GM18909 (cell line): Measurements from ENCODE around the gene TTBK1.

Experiments used
- ATAC-seq: cut with Tn5 transposase; IDR thresholded peaks from one replicate; pipeline ENCODE4 v1.9.1; 2021; ENCODE audit warnings: mild to moderate bottlenecking; ENCODE audit not compliant: unreplicated experiment, poor library complexity

The TTBK1 gene

DNA sequence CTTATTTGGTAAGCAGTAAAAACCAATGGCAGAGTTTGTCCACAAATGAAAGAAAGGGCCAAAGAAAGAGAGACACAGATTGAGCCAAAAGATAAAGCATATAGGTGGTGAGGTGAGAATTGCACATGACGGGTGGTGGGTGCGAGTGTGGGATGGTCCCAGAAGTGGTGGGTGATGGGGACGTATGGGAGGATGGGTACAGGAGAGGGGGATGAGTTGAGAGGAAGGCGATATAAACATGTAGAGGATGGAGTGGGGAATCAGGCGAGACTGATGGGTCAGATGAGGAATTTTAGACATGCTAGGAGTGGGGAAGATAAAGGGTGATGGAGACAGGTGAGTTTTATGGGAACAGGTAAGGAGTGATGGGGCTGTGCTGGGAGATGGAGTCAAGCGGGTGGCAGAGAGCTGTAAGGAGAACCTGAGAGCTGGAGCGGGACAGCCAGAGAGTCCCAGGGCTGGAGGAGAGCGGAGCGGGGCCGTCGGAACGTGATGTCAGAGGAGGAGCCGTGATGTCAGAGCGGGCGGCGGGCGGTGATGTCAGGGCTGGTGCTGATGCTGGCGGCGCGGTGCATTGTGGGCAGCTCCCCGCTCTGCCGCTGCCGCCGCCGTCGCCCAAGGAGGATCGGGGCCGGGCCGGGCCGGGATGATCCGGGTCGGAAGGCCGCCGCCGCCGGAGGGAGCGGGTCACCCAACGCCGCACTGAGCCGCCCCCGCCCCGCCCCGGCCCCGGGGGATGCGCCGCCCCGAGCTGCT, at the start of gene TTBK1:
TSS of gene TTBK1 (plus strand) at position 574 of the 756 bp plus-strand sequence. CDS start 3,180 bp downstream, outside the sequence.
- ATAC-seq: no peak

DNA sequence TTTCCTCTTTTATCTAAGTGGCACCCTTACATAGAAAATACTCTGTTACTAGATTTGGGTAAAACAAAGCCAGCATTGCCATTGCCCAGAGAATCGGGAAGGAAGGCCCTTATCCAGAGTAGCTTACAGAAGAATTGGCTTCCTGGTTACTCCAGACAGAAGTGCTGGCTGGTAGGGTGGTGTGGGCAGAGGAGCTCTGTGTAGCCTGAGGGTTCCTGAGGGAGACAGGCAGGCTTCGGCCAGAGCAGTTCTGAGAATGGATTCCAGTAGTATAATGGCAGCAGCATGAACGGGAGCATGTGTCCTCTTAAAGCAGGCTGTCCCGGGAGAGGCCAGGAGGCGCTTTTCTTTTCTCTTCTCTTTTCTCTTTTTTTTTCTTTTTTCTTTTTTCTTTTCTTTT, 49.4 kb upstream of the TTBK1 start:
- ATAC-seq: no peak

DNA sequence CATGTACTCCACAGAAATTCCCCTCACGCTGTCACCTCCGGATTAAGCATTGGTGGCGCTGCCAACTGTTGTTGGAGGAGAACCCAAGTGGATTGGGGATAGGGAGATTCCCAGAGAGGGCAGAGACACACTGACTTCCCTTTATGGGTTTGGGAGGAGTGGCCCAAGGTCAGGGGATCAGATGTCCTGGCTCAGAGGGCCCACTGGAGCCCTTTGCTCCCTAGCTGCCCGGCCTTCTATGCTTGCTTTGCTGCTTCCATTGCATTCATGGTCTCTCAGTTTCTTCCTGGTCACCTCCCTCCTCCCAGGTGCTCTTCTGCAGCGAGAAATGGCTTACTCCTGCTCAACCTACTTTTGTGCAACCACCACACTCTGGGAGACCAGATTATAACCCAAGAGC, 46.9 kb upstream of the TTBK1 start:
- ATAC-seq: no peak

DNA sequence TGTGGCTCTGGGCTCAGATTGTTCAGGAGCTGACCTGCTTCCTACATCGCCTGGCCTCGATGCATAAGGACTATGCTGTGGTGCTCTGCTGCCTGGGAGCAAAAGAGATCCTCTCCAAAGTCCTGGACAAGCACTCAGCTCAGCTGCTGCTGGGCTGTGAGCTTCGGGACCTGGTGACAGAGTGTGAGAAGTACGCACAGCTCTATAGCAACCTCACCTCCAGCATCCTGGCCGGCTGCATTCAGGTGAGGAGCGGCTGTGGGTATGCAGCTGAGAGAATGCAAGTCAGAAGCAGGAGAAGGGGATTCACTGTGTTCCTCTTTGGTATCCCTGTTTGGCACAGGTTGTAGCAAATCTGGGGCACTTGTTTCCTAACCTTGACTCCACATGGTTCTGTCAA, 43.4 kb upstream of the TTBK1 start:
- no peak for ATAC-seq

DNA sequence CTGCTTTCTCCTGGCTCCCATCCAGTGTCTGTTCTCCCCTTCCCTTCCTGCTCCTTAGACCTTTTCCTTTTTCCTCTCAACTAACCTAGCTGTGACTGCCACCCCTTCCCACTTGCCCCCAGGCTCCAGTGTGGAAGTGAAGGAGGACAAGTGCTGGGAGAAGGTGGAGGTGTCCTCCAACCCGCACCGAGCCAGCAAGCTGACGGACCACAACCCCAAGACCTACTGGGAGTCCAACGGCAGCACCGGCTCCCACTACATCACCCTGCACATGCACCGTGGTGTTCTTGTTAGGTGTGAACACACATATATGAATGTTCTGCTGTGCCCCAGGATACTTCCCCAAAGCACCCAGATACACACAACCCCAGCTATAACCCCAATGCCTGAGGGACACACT, 42.7 kb upstream of the TTBK1 start:
- no peak for ATAC-seq

DNA sequence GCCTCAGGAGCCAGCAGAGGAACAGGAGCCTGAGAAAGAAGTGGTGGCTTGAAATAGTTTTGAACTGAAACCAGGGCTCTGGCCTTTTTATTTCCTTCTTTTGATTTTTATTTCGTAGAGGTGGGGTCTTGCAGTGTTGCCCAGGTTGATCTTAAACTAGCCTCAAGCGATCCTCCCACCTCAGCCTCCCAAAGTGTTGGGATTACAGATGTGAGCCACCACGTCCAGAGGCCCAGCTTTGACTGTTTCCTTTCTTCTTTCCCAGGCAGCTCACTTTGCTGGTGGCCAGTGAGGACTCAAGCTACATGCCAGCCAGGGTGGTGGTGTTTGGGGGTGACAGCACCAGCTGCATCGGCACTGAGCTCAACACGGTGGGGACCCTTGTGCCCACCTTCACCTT, 40.8 kb upstream of the TTBK1 start:
- ATAC-seq: no peak

DNA sequence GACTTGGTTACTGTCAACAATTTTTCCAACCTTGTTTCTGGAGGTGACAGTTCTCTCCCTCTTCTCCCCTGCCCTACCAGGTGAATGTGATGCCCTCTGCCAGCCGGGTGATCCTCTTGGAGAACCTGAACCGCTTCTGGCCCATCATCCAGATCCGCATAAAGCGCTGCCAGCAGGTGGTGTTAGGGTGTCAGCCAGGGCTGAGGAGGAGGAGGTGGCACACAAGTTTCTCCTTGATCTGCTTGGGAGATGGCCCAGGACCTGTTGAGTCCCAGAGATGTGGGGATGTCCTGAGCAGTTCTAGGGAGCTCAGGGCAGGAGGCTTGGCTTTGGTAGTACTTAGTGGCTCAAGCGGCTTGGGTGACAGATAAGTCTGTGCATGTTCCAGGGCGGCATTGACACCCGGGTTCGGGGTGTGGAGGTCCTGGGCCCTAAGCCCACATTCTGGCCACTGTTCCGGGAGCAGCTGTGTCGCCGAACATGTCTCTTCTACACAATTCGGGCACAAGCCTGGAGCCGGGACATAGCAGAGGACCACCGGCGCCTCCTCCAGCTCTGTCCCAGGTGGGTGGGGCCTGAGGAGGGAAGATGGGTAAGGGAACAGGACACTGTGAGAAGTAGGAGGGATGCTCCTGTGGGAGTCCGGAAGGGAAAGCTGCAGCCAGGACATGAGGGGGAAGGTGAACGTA, 40.1 kb upstream of the TTBK1 start:
- no peak for ATAC-seq

DNA sequence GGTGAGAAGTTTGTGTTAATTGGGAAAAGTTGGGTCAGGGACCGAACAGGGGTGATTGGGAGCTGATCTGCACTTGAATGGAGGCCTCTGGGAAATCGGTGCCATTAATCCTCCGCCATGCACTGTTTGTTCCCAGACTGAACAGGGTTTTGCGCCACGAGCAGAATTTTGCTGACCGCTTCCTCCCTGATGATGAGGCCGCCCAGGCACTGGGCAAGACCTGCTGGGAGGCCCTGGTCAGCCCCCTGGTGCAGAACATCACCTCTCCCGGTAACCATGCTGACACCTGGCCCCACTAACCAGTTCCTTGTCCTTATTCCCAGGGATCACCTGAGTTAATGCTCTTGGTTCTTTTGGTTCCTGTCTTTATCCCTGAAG, 39.6 kb upstream of the TTBK1 start:
- no peak for ATAC-seq

DNA sequence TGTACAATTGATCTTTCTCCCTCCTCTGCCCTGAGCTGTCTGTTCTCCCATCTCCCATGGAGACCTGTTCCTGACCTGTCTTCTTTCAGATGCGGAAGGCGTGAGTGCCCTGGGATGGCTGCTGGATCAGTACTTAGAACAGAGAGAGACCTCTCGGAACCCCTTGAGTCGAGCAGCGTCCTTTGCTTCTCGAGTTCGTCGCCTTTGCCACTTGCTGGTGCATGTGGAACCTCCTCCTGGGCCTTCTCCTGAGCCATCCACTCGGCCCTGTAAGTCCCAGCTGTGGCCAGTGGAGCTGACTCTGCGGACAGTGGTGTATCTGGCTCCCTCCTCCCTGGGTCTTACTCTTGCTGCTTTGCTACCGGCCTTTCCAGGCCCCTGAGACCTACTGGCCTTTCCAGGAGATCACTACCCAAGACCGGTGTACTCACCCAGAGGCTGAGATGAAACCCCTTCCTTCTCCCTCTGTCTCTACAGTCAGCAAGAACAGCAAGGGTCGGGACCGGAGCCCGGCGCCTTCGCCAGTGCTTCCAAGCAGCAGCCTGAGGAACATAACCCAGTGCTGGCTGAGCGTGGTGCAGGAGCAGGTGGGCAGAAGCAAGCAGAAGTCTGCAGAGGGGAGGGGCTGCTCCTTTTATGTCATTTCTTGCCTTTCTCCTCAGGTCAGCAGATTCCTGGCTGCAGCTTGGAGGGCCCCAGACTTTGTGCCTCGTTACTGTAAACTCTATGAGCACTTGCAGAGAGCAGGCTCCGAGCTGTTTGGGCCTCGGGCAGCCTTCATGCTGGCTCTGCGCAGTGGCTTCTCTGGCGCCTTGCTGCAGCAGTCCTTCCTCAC, 38.8 kb upstream of the TTBK1 start:
- ATAC-seq: no peak

DNA sequence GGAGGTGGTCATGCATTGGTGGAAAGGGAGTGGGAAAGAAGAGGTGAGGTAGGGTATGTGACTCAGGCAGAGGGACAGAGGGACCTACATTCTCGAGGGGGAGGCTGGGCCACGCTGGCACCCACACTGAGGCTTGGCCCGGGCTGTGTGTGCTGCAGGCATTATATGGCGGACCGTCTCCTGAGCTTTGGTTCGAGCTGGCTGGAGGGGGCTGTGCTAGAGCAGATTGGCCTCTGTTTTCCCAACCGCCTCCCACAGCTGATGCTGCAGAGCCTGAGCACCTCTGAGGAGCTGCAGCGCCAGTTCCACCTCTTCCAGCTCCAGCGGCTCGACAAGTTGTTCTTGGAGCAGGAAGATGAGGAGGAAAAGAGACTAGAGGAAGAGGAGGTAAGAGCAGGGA, 37.4 kb upstream of the TTBK1 start:
- no peak for ATAC-seq

DNA sequence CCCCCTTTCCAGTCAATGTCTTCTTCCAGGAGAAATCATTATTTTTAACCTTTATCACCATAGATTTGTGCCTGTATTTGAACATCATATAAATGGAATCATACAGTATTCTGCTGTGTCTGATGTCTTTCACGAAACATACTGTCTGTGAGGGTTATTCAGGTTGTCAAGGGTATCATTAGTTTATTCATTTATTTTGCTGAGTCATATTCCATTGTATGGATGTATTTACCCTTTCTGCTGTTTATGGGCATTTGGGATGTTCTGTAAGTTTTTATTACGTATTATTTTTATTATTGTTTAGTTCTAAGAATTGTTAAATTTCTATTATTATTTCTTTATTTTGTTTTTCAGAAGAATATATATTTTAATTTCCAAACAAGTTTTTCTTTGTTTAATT, 36.0 kb upstream of the TTBK1 start:
- no peak for ATAC-seq

DNA sequence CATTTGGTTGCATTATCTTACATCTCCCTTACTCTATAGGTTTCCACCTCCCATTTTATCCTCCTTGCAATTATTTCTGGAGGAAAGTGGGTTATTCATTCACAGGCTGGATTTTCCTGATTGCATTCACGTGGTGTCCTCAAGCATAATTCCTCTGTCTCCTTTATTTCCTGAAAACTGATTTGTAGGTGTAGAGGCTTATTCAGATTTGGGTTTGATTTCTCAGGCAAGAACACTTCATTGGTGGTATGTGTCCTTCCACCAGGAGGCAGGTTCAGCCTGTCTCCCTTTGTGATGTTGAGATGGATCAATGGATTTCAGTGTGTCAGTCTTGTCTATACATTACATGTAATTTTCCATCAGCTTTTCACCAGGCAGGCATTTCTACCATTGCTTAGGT, 31.3 kb upstream of the TTBK1 start:
- no peak for ATAC-seq

DNA sequence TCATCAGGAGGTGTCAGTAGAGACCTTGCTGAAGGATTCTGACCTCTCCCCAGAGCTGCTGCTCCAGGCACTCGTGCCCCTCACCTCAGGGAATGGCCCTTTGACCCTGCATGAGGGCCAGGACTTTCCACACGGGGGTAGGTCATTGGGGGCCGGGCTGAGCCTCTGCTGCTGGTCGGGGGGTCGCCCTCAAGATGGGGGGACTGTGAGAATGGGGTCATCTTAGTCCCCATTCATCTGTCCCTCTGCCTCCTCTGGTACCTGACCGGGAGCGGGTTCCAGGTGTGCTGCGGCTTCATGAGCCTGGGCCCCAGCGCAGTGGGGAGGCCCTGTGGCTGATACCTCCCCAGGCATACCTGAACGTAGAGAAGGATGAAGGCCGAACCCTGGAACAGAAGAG, 29.9 kb upstream of the TTBK1 start:
- ATAC-seq: no peak

DNA sequence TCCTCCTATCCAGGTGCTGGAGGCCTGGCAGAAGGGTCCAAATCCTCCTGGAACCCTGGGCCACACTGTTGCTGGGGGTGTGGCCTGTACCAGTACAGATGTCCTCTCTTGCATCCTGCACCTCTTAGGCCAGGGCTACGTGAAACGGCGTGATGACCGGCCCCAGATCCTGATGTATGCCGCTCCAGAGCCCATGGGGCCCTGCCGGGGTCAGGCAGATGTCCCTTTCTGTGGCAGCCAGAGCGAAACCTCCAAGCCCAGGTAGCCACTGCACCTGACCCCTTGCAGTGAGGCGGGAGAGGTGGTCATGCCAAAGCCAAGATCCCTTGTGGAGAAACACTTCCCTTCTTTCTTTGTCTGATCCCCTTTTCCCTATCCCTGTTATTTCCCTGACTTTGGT, 28.2 kb upstream of the TTBK1 start:
- ATAC-seq: no peak

DNA sequence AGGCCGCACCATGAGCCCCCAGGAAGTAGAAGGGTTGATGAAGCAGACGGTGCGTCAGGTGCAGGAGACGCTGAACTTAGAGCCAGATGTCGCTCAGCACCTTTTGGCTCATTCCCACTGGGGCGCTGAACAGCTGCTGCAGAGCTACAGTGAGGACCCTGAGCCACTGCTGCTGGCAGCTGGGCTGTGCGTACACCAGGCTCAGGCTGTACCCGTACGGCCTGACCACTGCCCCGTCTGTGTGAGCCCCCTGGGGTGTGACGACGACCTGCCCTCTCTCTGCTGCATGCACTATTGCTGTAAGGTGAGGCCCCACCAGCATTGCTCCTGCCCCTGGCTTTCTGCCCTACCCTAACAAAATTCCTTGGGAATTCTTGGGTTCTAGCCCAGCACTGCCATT, 27.1 kb upstream of the TTBK1 start:
- no peak for ATAC-seq

DNA sequence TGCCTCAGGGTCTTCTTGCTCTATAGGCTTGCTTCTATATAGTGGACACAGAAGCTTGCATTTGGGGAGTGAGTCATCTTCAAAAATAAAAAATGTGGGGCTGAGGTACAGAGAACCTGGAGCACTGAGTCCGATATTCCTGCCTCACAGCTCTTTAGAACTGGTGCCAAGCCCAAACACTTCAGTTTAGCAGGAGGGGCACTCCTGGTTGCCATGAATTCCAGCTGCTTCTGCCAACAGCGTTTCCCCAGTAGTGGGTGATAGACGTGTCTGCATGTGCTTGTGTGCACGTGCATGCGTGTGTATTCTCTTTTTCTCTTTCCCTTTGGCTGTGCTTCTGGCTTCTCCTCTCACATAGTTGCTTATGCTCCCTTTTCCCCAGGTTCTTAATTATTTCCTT, 25.9 kb upstream of the TTBK1 start:
- ATAC-seq: no peak

DNA sequence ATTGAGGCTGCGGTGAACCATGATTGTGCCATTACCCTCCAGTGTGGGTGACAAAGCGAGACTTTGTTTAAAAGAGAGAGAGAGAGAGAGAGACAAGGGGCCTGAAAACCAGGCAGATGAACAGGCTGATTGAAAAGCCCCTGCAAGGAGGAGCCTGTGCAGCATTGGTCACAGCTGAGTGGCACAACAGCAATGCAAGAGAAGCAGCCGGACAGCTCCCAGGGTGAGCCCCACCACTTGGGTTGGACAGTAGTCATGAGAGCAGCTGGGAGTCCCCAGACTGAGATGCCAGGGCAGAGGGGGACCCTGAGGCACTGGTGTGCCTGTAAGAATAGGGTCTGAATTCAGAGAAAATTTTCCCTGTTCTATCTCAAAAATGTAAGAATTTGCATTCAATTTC, 24.2 kb upstream of the TTBK1 start:
- no peak for ATAC-seq

DNA sequence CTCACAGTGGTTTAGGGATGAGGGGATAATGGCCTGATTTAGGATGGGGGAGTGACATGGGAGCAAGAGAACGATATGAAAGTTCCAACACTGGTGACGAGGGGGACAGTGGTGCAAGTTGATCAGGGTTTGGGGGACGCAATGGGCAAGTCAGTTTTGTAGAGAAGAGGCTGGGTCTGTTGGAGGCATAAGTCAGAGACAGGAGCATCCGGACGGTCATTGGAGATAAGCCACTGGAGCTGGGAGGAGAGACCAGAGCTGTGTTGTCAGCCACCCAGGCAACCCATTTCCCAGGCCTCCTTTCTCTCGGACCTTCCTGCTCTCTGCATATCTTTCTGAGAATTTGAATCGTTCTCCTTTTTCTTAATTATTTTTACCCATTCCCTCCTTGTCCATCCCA, 23.5 kb upstream of the TTBK1 start:
- ATAC-seq: no peak

DNA sequence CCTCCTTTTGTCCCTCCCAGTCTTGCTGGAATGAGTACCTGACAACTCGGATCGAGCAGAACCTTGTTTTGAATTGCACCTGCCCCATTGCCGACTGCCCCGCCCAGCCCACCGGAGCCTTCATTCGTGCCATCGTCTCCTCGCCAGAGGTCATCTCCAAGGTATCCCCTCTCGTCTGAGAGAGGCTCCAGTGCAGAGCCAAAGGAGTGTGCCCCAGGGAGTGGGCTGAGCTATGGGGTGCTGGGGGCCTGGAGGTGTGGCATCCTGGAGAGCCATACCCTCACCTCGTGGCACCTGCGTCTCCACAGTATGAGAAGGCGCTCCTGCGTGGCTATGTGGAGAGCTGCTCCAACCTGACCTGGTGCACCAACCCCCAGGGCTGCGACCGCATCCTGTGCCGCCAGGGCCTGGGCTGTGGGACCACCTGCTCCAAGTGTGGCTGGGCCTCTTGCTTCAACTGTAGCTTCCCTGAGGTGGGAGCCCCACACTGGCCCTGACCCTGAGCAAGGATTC, 22.8 kb upstream of the TTBK1 start:
- no peak for ATAC-seq

DNA sequence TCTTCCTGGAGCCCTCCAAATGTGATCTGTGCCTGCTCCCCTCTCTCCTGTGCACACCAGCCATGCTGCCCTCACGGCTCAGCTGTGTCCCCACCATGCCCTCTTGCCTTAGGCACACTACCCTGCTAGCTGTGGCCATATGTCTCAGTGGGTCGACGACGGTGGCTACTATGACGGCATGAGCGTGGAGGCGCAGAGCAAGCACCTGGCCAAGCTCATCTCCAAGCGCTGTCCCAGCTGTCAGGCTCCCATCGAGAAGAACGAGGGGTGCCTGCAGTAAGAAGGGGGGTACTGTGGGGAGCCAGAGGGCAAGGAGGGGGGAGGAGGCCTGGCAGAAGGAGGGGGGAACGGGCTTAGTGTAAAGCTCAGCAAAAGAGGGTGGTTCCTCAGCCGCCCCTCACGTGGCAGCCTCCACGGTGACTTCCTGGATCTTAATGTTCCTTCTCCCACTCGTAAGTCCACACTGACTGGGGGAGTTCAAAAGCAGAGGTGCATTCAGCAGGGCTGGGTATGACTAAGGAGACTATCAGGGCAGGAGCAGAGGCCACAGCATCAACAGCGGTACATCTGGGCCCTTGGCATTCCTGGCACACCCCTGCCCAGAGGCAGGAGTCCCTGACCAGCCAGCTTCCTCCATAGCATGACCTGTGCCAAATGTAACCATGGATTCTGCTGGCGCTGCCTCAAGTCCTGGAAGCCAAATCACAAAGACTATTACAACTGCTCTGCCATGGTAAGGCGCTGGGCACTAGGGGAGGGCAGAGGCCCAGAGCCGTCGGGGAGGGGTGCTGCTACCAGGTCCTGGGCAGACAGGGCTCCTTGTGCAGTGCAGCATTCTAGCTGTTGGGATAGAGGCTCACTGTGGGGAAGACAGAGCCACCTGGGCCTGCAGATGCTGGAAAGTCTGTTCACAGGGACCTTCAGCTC, 22.0 kb upstream of the TTBK1 start:
- no peak for ATAC-seq
